ENCODE data around the gene NLRP9. TPM values are rescaled to one million over a fixed set of nuclear protein-coding genes. Genes with fewer than 3 reads are reported as not detected.

Gene NLRP9
- total and polyA plus RNA-seq, 2 of the 8 experiments (the other 6 are each of a cell fraction or from before 2014, with no cell fraction given), result not detected

GRCh38 chr19:55690769-55691545 lies 47.2 kb downstream of the NLRP9 start:
- Histone ChIP-seq H3K79me2 (ENCODE audit: control insufficient read depth in 1 of 2, insufficient read depth in 2 of 2, low read length in 2 of 2) (peaks cover 0 to 2% of the 10 kb centered on the region in 2 experiments; a peak in 1 of 4 replicates), H4K8ac (ENCODE audit: extremely low read depth, insufficient read depth, low read length) (no peak overlapping the region), H3K9me3 (ENCODE audit: insufficient read depth in 2 of 2, low read depth in 1 of 2, low read length in 1 of 2) (no peaks in the 10 kb centered on the region), H3K14ac (ENCODE audit: insufficient read length) (no peak overlapping the region), H2AK5ac (ENCODE audit: low read depth, low read length) (no peak overlapping the region), H2AFZ (ENCODE audit: low read length) (no peak overlapping the region), H3K18ac (ENCODE audit: extremely low read depth, low read length) (no peak overlapping the region), H2BK12ac (ENCODE audit: low read depth, low read length) (no peak overlapping the region), H3K4ac (replicated peaks; ENCODE audit: insufficient read length, low read depth, low read length) (no peak overlapping the region), H4K5ac (ENCODE audit: insufficient read length, low read depth, low read length) (no peak overlapping the region), H3K4me3 (ENCODE audit: extremely low read depth in 1 of 4, insufficient read depth in 2 of 4, low read depth in 3 of 4, low read length in 4 of 4) (no peak overlapping the region), H4K91ac (replicated peaks; ENCODE audit: insufficient read length, low read length) (no peak overlapping the region), H3K79me1 (ENCODE audit: low read depth, low read length) (peaks cover 3% of the 10 kb centered on the region), H2BK20ac (ENCODE audit: low read length) (no peak overlapping the region), H2BK5ac (ENCODE audit: low read depth, low read length) (no peak overlapping the region), H3K36me3 (ENCODE audit: control insufficient read depth in 2 of 4, insufficient read depth in 4 of 4, low read length in 3 of 4) (peaks cover 2 to 50% (median 20%) of the 10 kb centered on the region in 4 experiments; a peak in 7 of 8 replicates), H3K23ac (ENCODE audit: insufficient read length) (no peak overlapping the region), H3K9ac (replicated peaks in 1 of 4; ENCODE audit: extremely low read depth in 1 of 4, low read depth in 3 of 4, low read length in 3 of 4) (no peak overlapping the region), H3K4me1 (replicated peaks in 1 of 4; ENCODE audit: control insufficient read depth in 3 of 4, insufficient read depth in 4 of 4, low read length in 3 of 4) (no peaks in the 10 kb centered on the region), H2BK120ac (replicated peaks; ENCODE audit: low read depth, low read length) (no peak overlapping the region), H3K23me2 (ENCODE audit: low read depth, low read length) (no peaks in the 10 kb centered on the region), H3K27ac (ENCODE audit: low read depth, low read length) (no peak overlapping the region), H3K4me2 (ENCODE audit: insufficient read depth in 1 of 2, low read depth in 2 of 2, low read length in 2 of 2) (no peak overlapping the region), H4K20me1 (replicated peaks in 1 of 2; ENCODE audit: control insufficient read depth in 1 of 2, insufficient read depth in 2 of 2, low read length in 2 of 2) (peaks cover 0 to 26% of the 10 kb centered on the region in 2 experiments), H3K56ac (replicated peaks; ENCODE audit: insufficient read length, low read depth, low read length) (no peak overlapping the region), H3K27me3 (replicated peaks in 1 of 4; ENCODE audit: control insufficient read depth in 3 of 4, extremely low read depth in 1 of 4, insufficient read depth in 3 of 4, low read length in 3 of 4) (no peaks in the 10 kb centered on the region; a peak in 1 of 7 replicates), H2BK15ac (ENCODE audit: low read length) (no peak overlapping the region)
- ChIA-PET CTCF (ENCODE audit: partially characterized antibody) (interaction anchor here (0.5 to 1.7 kb wide), 2 partner anchors 13 to 648 kb away, joined by 4 to 5 read pairs; no protein-coding TSS in a partner anchor), POLR2A (ENCODE audit: partially characterized antibody) (interaction anchor here (1.5 to 1.9 kb wide), 2 partner anchors 8 to 13 kb away, joined by 5 to 6 read pairs; no protein-coding TSS in a partner anchor)
- FAIRE-seq (no peak), DNase-seq (ENCODE audit: low read depth in 1 of 2, low spot score in 2 of 2) (no peak)
- 88% methylated on average over 31 of the region's 31 CpGs; no CpG with 5 or more reads in 1 of the 2 experiments for WGBS, 2 experiments (ENCODE audit: extremely low coverage in 1 of 2, insufficient coverage in 1 of 2, insufficient read length in 1 of 2, insufficient replicate concordance in 2 of 2, low coverage in 1 of 2, low lambda C conversion rate in 2 of 2, missing lambda C conversion rate in 1 of 2)
- TF ChIP-seq RNF2 (IDR thresholded peaks at IDR 0.05; ENCODE audit: borderline replicate concordance, low read depth, low read length, missing control alignments, poor library complexity, severe bottlenecking) (no peak), TEAD4 (IDR thresholded peaks at IDR 0.05; ENCODE audit: low read depth, low read length) (no peak), SRF (IDR thresholded peaks at IDR 0.05; ENCODE audit: low read depth, low read length) (no peak), E2F6 (IDR thresholded peaks at IDR 0.05) (no peak), MAX (IDR thresholded peaks at IDR 0.05) (no peak), CEBPB (IDR thresholded peaks at IDR 0.05; ENCODE audit: low read depth, low read length) (no peak)

Measured in H1 (cell line).